ENCODE measurements around the gene KLRC3. TPM values are rescaled to one million over a fixed set of nuclear protein-coding genes. Genes with fewer than 3 reads are reported as not detected.
"Not testable (repeated sequence)": the region's sequence is repeated elsewhere in the genome, so short reads cannot be mapped to it uniquely, and the experiment has no call there.

Gene KLRC3
- total RNA-seq, 1 donor from 2014 or later = 6.7 TPM

GRCh38 chr12:10369557-10370415 is 50.6 kb downstream of the KLRC3 start:
- Mint-ChIP-seq H3K27ac (ENCODE audit: unreplicated experiment) (no peak overlapping the region), H3K9me3 (ENCODE audit: unreplicated experiment) (peaks cover 7% of the 10 kb centered on the region), H3K4me1 (ENCODE audit: unreplicated experiment) (peaks cover 22% of the 10 kb centered on the region), H3K27me3 (ENCODE audit: unreplicated experiment) (no peaks in the 10 kb centered on the region), H3K4me3 (ENCODE audit: unreplicated experiment) (no peak overlapping the region), H3K36me3 (ENCODE audit: unreplicated experiment) (peaks cover 26% of the 10 kb centered on the region)
- no peak for DNase-seq (ENCODE audit: extremely low spot score, unreplicated experiment)
- no peak for TF ChIP-seq CTCF (IDR thresholded peaks at IDR 0.05)

- peaks cover 24% of the 10 kb centered on the region for H3K36me3 Mint-ChIP-seq (ENCODE audit: unreplicated experiment)
- H3K4me1 Mint-ChIP-seq (ENCODE audit: unreplicated experiment) = peaks cover 21% of the 10 kb centered on the region
- H3K4me3 Mint-ChIP-seq (ENCODE audit: unreplicated experiment) = peak overlapping the region; percentile 16
- H3K9me3 Mint-ChIP-seq (ENCODE audit: unreplicated experiment) = peaks cover 7% of the 10 kb centered on the region
- no peaks in the 10 kb centered on the region for H3K27me3 Mint-ChIP-seq (ENCODE audit: unreplicated experiment)
- DNase-seq (ENCODE audit: extremely low spot score, unreplicated experiment) = no peak
- no peak for TF ChIP-seq CTCF (IDR thresholded peaks at IDR 0.05)
- H3K27ac Mint-ChIP-seq (ENCODE audit: unreplicated experiment) = peak overlapping the region; percentile 35
Measured at GRCh38 chr12:10368206-10369171, 51.9 kb downstream of the KLRC3 start.

- H3K27me3 Mint-ChIP-seq (ENCODE audit: unreplicated experiment); DNase-seq (ENCODE audit: extremely low spot score, unreplicated experiment); H3K9me3 Mint-ChIP-seq (ENCODE audit: unreplicated experiment); H3K4me3 Mint-ChIP-seq (ENCODE audit: unreplicated experiment); H3K27ac Mint-ChIP-seq (ENCODE audit: unreplicated experiment): not testable (repeated sequence)
- Mint-ChIP-seq H3K4me1 (ENCODE audit: unreplicated experiment) (peaks cover 17% of the 10 kb centered on the region), H3K36me3 (ENCODE audit: unreplicated experiment) (peaks cover 20% of the 10 kb centered on the region)
Measured at GRCh38 chr12:10367714-10368113, 52.7 kb downstream of the KLRC3 start.

GRCh38 chr12:10366875-10367274 is 53.5 kb downstream of the KLRC3 start:
- Mint-ChIP-seq H3K27me3 (ENCODE audit: unreplicated experiment) (no peaks in the 10 kb centered on the region), H3K36me3 (ENCODE audit: unreplicated experiment) (peaks cover 14% of the 10 kb centered on the region), H3K4me1 (ENCODE audit: unreplicated experiment) (peaks cover 11% of the 10 kb centered on the region), H3K27ac (ENCODE audit: unreplicated experiment) (peak overlapping the region; percentile 21), H3K4me3 (ENCODE audit: unreplicated experiment) (no peak overlapping the region), H3K9me3 (ENCODE audit: unreplicated experiment) (peaks cover 7% of the 10 kb centered on the region)
- DNase-seq (ENCODE audit: extremely low spot score, unreplicated experiment) = no peak
- TF ChIP-seq CTCF (IDR thresholded peaks at IDR 0.05) = peak; percentile 69

- no peak for TF ChIP-seq CTCF (IDR thresholded peaks at IDR 0.05)
- H3K36me3 Mint-ChIP-seq (ENCODE audit: unreplicated experiment) = peaks cover 12% of the 10 kb centered on the region
- H3K27me3 Mint-ChIP-seq (ENCODE audit: unreplicated experiment) = no peaks in the 10 kb centered on the region
- H3K4me1 Mint-ChIP-seq (ENCODE audit: unreplicated experiment) = peaks cover 19% of the 10 kb centered on the region
- no peak overlapping the region for H3K27ac Mint-ChIP-seq (ENCODE audit: unreplicated experiment)
- no peak overlapping the region for H3K4me3 Mint-ChIP-seq (ENCODE audit: unreplicated experiment)
- no peak for DNase-seq (ENCODE audit: extremely low spot score, unreplicated experiment)
- H3K9me3 Mint-ChIP-seq (ENCODE audit: unreplicated experiment) = peaks cover 7% of the 10 kb centered on the region
Measured at GRCh38 chr12:10365696-10366405, 54.5 kb downstream of the KLRC3 start.

Measured in osteocyte (in vitro differentiated cells).